Body of pancreas (tissue), 4 donors: ENCODE measurements around the gene PAAF1. TPM values are rescaled to one million over a fixed set of nuclear protein-coding genes. Genes with fewer than 3 reads are reported as not detected.

Source experiments
- ATAC-seq: fragments of 150-250 bp; one replicate; pipeline ENCODE4 v1.9.1; 2016
- DNase-seq, 4 donors: peaks; one replicate each; pipeline ENCODE4 v3.0.0-alpha.2; 2019
- H3K27ac ChIP-seq, 4 donors: fragments of 200-600 bp; sonication (generic); 1 replicate in 3 of 4; 2 replicates in 1 of 4; pipeline versions ENCODE4 v1.5.1 to v1.6.1; 2016 to 2019; ENCODE audit warnings: mild to moderate bottlenecking in 1 of 4, mixed read lengths in 1 of 4, moderate library complexity in 1 of 4
- H3K27me3 ChIP-seq, 2 donors: fragments of 200-600 bp; sonication (generic); one replicate each; pipeline ENCODE4 v1.6.0; 2016; ENCODE audit warnings: mild to moderate bottlenecking in 1 of 2
- H3K36me3 ChIP-seq, 2 donors: fragments of 200-600 bp; sonication (generic); replicated peaks in 1 of 2; 2 replicates each; pipeline ENCODE4 v1.5.1; 2016; ENCODE audit warnings: low read depth in 2 of 2; ENCODE audit not compliant: insufficient read depth in 1 of 2
- H3K4me1 ChIP-seq: fragments of 200-600 bp; sonication (generic); one replicate; pipeline ENCODE4 v1.6.0; 2016
- H3K4me3 ChIP-seq, 2 donors: fragments of 200-600 bp; sonication (generic); 1 replicate in 1 of 2; 2 replicates in 1 of 2; pipeline ENCODE4 v1.5.1; 2016 to 2019
- H3K9me3 ChIP-seq, 3 donors: fragments of 200-600 bp; sonication (generic); 1 replicate in 2 of 3; 2 replicates in 1 of 3; pipeline ENCODE4 v1.5.1; 2016
- CTCF ChIP-seq, 7 experiments: fragments of 450-650 bp in 4 of 7; fragments of 200-600 bp in 3 of 7; sonication (generic) in 3 of 7; IDR thresholded peaks; one replicate each; pipeline ENCODE4 v1.5.1; 2016 to 2019; ENCODE audit warnings: antibody characterized with exemption in 7 of 7
- POLR2A ChIP-seq, 3 donors: fragments of 450-650 bp; IDR thresholded peaks; one replicate each; pipeline ENCODE4 v1.6.1; 2016; ENCODE audit warnings: antibody characterized with exemption in 3 of 3, mild to moderate bottlenecking in 2 of 3
- WGBS, 2 donors: methylation state at CpG; one replicate each; pipeline ENCODE4 v1.1.5; 2017; 5-methylcytosine and 5-hydroxymethylcytosine counted together
- intact Hi-C: fragments of 100-400 bp; cut with DNase I; formaldehyde crosslinking; loops from one replicate; pipeline ENCODE4 v1.15.1; 2023
- total RNA-seq, 2 donors: library from RNA; depleted of rRNA; stranded (reverse); fragments of >200 nt; gene quantifications; one replicate each; pipeline ENCODE4 v1.1.0, GENCODE V29; 2016

Gene PAAF1
- total RNA-seq, 2 donors from 2014 or later = 11.2 to 12.2 TPM

GRCh38 chr11:73971175-73971719 is 94.4 kb downstream of the PAAF1 start:
- intact Hi-C loops = no loop called here
- DNase-seq (no peak), ATAC-seq (no peak)
- Histone ChIP-seq H3K36me3 (no peaks in the 10 kb centered on the region), H3K27ac (no peak overlapping the region), H3K9me3 (no peaks in the 10 kb centered on the region), H3K27me3 (no peaks in the 10 kb centered on the region), H3K4me1 (no peaks in the 10 kb centered on the region), H3K4me3 (no peak overlapping the region)
- 82 to 90% methylated on average over 4 to 6 of the region's 6 CpGs for WGBS, 2 donors
- no peak for TF ChIP-seq CTCF (IDR thresholded peaks at IDR 0.05)
- TF ChIP-seq POLR2A (IDR thresholded peaks at IDR 0.05) = peak in 1 of 3 donors; percentile 6

- WGBS, 2 donors = 57 to 75% methylated on average over 1 of the region's 1 CpG
- TF ChIP-seq POLR2A (IDR thresholded peaks at IDR 0.05) (no peak), CTCF (IDR thresholded peaks at IDR 0.05) (no peak)
- no peaks in the 10 kb centered on the region for H3K36me3 ChIP-seq
- DNase-seq = no peak
- no peak for ATAC-seq
- intact Hi-C loops = no loop called here
- H3K27ac ChIP-seq = no peak overlapping the region
- H3K4me1 ChIP-seq = no peaks in the 10 kb centered on the region
- no peak overlapping the region for H3K4me3 ChIP-seq
- no peaks in the 10 kb centered on the region for H3K9me3 ChIP-seq
- H3K27me3 ChIP-seq = no peaks in the 10 kb centered on the region
Observed at GRCh38 chr11:73972187-73972586, 95.4 kb downstream of the PAAF1 start.

- DNase-seq (no peak), ATAC-seq (no peak)
- 81 to 87% methylated on average over 9 to 11 of the region's 11 CpGs for WGBS, 2 donors
- Histone ChIP-seq H3K9me3 (no peaks in the 10 kb centered on the region), H3K27me3 (no peaks in the 10 kb centered on the region), H3K36me3 (no peaks in the 10 kb centered on the region), H3K27ac (no peak overlapping the region), H3K4me3 (no peak overlapping the region), H3K4me1 (no peaks in the 10 kb centered on the region)
- TF ChIP-seq POLR2A (IDR thresholded peaks at IDR 0.05) (no peak), CTCF (IDR thresholded peaks at IDR 0.05) (no peak)
- intact Hi-C loops = no loop called here
Observed at GRCh38 chr11:73972620-73973449, 96.0 kb downstream of the PAAF1 start.

GRCh38 chr11:73974604-73975478 is 98.0 kb downstream of the PAAF1 start:
- Histone ChIP-seq H3K4me1 (peaks cover 2% of the 10 kb centered on the region), H3K27me3 (no peaks in the 10 kb centered on the region), H3K4me3 (no peak overlapping the region), H3K36me3 (no peaks in the 10 kb centered on the region), H3K9me3 (no peaks in the 10 kb centered on the region), H3K27ac (no peak overlapping the region)
- ATAC-seq (no peak), DNase-seq (no peak)
- intact Hi-C loops = no loop called here
- 91% methylated on average over 13 of the region's 13 CpGs for WGBS, 2 donors
- TF ChIP-seq POLR2A (IDR thresholded peaks at IDR 0.05) = no peak
- no peak for TF ChIP-seq CTCF (IDR thresholded peaks at IDR 0.05)
